Endodermal cell (in vitro differentiated cells): ENCODE data around the gene GPSM1. TPM values are rescaled to one million over a fixed set of nuclear protein-coding genes. Genes with fewer than 3 reads are reported as not detected.

Experiments
- DNase-seq: peaks from one replicate; pipeline ENCODE4 v3.0.0-alpha.2; 2017
- H3K27ac ChIP-seq: 2 replicates; pipeline ENCODE4 v1.5.1; 2013; ENCODE audit warnings: mild to moderate bottlenecking, low read depth, low read length, moderate library complexity
- H3K27me3 ChIP-seq: 2 replicates; pipeline ENCODE4 v1.6.1; 2013; ENCODE audit warnings: mild to moderate bottlenecking, low read length, moderate library complexity; ENCODE audit not compliant: insufficient read depth, control insufficient read depth, poor library complexity, severe bottlenecking
- H3K36me3 ChIP-seq: 2 replicates; pipeline ENCODE4 v1.7.0; 2013; ENCODE audit warnings: mild to moderate bottlenecking, low read length, moderate library complexity; ENCODE audit not compliant: control insufficient read depth, insufficient read depth
- H3K4me1 ChIP-seq: one replicate; pipeline ENCODE4 v1.7.0; 2013; ENCODE audit warnings: low read length; ENCODE audit not compliant: control insufficient read depth, insufficient read depth
- H3K4me3 ChIP-seq: 2 replicates; pipeline ENCODE4 v1.5.1; 2013; ENCODE audit warnings: mild to moderate bottlenecking, low read length, moderate library complexity
- H3K9ac ChIP-seq: 2 replicates; pipeline ENCODE4 v1.6.1; 2013; ENCODE audit warnings: mild to moderate bottlenecking, low read length, moderate library complexity; ENCODE audit not compliant: poor library complexity, severe bottlenecking; ENCODE audit errors: extremely low read depth
- H3K9me3 ChIP-seq: 2 replicates; pipeline ENCODE4 v1.6.1; 2013; ENCODE audit warnings: mild to moderate bottlenecking, low read length, moderate library complexity; ENCODE audit not compliant: control insufficient read depth
- H3K27ac Mint-ChIP-seq: 2 replicates; pipeline ENCODE4 v1.8.0; 2020; ENCODE audit warnings: mixed read lengths
- H3K27me3 Mint-ChIP-seq: 2 replicates; pipeline ENCODE4 v1.8.0; 2021; ENCODE audit warnings: mild to moderate bottlenecking, mixed read lengths; ENCODE audit not compliant: insufficient read depth
- H3K36me3 Mint-ChIP-seq: 2 replicates; pipeline ENCODE4 v1.8.0; 2020; ENCODE audit warnings: low read depth, mixed read lengths
- H3K4me1 Mint-ChIP-seq: 2 replicates; pipeline ENCODE4 v1.8.0; 2020; ENCODE audit warnings: mixed read lengths
- H3K4me3 Mint-ChIP-seq: 2 replicates; pipeline ENCODE4 v1.8.0; 2020; ENCODE audit warnings: mild to moderate bottlenecking, moderate library complexity, mixed read lengths
- H3K9me3 Mint-ChIP-seq: 2 replicates; pipeline ENCODE4 v1.8.0; 2020; ENCODE audit warnings: mild to moderate bottlenecking, mixed read lengths
- CTCF ChIP-seq: fragments of 200-600 bp; sonication (generic); conservative IDR thresholded peaks from 2 replicates; pipeline ENCODE4 v1.5.0; 2021; ENCODE audit warnings: antibody characterized with exemption, mild to moderate bottlenecking
- WGBS, 2 experiments: methylation state at CpG; one replicate each; pipeline versions ENCODE4 v1.1.5 to v1.1.7; 2013; ENCODE audit warnings: missing lambda C conversion rate in 2 of 2, mixed read lengths in 1 of 2; ENCODE audit not compliant: insufficient coverage in 1 of 2, insufficient read length in 1 of 2; 5-methylcytosine and 5-hydroxymethylcytosine counted together
- total RNA-seq, 2 donors: library from RNA; stranded (reverse); fragmentation: NEBNext Ultra II Directional in 1 of 2; extraction: Animal tissue kit (Norgen Biotek cat#: 25700) in 1 of 2; gene quantifications; 2 replicates in 1 of 2; 3 replicates in 1 of 2; pipeline ENCODE4 v1.2.1, GENCODE V29; 2021

The GPSM1 gene
- total RNA-seq, 2 donors from 2014 or later = 37.2 to 38.6 TPM

GRCh38 chr9:136381966-136382513, 54.7 kb downstream of the GPSM1 start:
- no peaks in the 10 kb centered on the region for H3K4me1 Mint-ChIP-seq
- 92 to 93% methylated on average over 16 to 25 of the region's 25 CpGs for WGBS, 2 experiments
- no peak overlapping the region for H3K4me3 Mint-ChIP-seq
- H3K4me3 ChIP-seq = no peak overlapping the region
- no peak overlapping the region for H3K27ac ChIP-seq
- no peak overlapping the region for H3K9ac ChIP-seq
- TF ChIP-seq CTCF = no peak
- H3K4me1 ChIP-seq = no peaks in the 10 kb centered on the region
- H3K9me3 ChIP-seq = no peaks in the 10 kb centered on the region
- H3K27ac Mint-ChIP-seq = no peak overlapping the region
- H3K36me3 ChIP-seq = peaks cover 39% of the 10 kb centered on the region
- no peaks in the 10 kb centered on the region for H3K27me3 ChIP-seq
- DNase-seq = no peak
- no peaks in the 10 kb centered on the region for H3K27me3 Mint-ChIP-seq
- H3K36me3 Mint-ChIP-seq = peaks cover 38% of the 10 kb centered on the region
- H3K9me3 Mint-ChIP-seq = no peaks in the 10 kb centered on the region

GRCh38 chr9:136383436-136383835, 56.1 kb downstream of the GPSM1 start:
- Histone ChIP-seq H3K4me3 (no peak overlapping the region), H3K27me3 (no peaks in the 10 kb centered on the region), H3K36me3 (peaks cover 51% of the 10 kb centered on the region), H3K9ac (no peak overlapping the region), H3K9me3 (no peaks in the 10 kb centered on the region), H3K4me1 (no peaks in the 10 kb centered on the region), H3K27ac (no peak overlapping the region)
- WGBS, 2 experiments = 93 to 96% methylated on average over 14 to 20 of the region's 20 CpGs
- Mint-ChIP-seq H3K27ac (no peak overlapping the region), H3K4me1 (no peaks in the 10 kb centered on the region), H3K27me3 (no peaks in the 10 kb centered on the region), H3K9me3 (no peaks in the 10 kb centered on the region), H3K4me3 (no peak overlapping the region), H3K36me3 (peaks cover 48% of the 10 kb centered on the region)
- no peak for DNase-seq
- no peak for TF ChIP-seq CTCF

DNA sequence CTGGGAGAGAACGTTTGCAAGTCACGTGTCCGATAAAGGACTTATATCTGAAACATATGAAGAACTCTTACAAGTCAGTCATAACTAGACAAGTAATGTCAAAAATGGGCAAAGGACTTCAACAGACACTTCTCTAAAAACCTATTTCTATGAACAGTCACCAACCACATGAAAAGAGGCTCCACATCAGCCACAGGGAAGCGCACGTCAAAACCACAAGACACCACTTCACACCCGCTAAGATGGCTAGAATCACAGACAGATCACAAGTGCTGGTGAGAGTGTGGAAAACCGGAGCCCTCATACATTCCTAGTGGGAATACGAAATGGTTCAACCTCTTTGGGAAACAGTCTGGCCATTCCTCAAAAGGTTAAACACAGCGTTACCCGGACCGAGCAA, 57.7 kb downstream of the GPSM1 start:
- H3K36me3 ChIP-seq = peaks cover 66% of the 10 kb centered on the region

More for the DNA sequence above, 57.7 kb downstream of the GPSM1 start:
- H3K27ac Mint-ChIP-seq = no peak overlapping the region
- H3K27ac ChIP-seq = no peak overlapping the region
- H3K9ac ChIP-seq = no peak overlapping the region
- no peak for TF ChIP-seq CTCF
- H3K9me3 Mint-ChIP-seq = no peaks in the 10 kb centered on the region
- H3K27me3 ChIP-seq = no peaks in the 10 kb centered on the region
- H3K27me3 Mint-ChIP-seq = no peaks in the 10 kb centered on the region
- H3K4me3 Mint-ChIP-seq = no peak overlapping the region
- H3K4me1 ChIP-seq = no peaks in the 10 kb centered on the region
- H3K4me3 ChIP-seq = no peak overlapping the region
- no peaks in the 10 kb centered on the region for H3K4me1 Mint-ChIP-seq
- H3K9me3 ChIP-seq = no peaks in the 10 kb centered on the region
- 96 to 98% methylated on average over 11 of the region's 11 CpGs for WGBS, 2 experiments
- no peak for DNase-seq
- H3K36me3 Mint-ChIP-seq = peaks cover 62% of the 10 kb centered on the region
